ENCODE results near the gene MYO5A.
"Not testable (repeated sequence)": the region's sequence is repeated elsewhere in the genome, so short reads cannot be mapped to it uniquely, and the experiment has no call there.

MYO5A gene

DNA sequence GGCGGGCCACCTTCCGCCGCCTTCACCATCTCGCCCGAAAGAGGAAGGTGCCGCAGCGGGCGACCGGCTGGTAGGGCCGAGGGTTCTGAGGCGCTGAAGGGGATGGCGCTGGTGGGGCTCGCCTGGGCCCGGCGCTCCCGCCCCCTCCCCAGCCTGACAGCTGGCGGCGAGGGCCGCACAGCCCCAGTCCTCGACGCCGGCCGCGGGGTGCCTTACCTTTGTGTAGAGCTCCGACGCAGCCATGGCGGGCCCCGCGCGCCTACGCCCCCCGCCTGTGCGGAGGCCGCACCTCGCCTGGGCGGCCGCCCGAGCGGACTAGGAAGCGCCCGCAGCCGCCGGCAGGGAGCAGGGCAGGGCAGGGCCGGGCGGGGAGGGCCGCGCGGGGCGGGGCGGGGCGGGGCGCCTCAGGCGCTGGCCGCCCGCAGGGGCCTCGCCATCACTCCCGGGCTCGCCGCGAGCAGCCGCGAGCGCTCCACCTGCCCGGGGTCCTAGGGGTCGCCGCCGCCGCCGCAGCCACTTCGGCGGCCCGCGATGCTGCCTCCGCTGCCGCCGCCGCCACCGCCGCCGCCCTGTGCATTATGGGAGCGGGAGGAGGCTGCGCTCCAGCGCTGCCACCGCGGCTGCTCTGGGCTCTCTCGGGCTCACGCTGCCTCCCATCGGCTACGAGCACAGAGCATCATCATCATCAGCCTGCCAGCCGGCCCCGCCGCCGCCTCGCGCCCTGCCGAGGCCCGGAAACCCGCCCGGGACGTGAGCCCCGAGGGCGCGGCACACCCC is at the start of gene MYO5A:
Gene MYO5A, minus strand, starts transcription at position 317 of the 777 bp plus-strand sequence. Its CDS starts 74 bp downstream, at position 243.
- DNase-seq (ENCODE audit: low read depth in 2 of 3, low spot score in 1 of 3): peak; percentile 54 to 68 (median 65)

DNA sequence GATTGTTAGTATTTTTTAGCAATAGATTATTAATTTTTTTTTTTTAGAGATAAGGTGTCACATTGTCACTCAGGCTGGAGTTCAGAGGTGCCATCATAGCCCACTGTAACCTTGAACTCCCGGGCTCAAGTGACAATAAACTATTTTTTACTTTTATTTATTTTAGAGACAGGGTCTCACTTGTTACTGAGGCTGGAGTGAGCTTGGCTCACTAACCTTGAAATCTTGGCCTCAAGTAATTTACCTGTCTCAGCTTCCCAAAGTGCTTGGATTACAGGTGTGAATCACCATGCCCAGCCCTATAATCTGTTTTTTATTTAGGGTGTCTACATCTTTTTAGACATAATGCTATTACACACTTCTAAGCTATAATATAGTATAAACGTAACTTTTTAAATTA is 48.0 kb upstream of the MYO5A start:
- DNase-seq (ENCODE audit: low read depth in 2 of 3, low spot score in 1 of 3): no peak

- not testable (repeated sequence) for DNase-seq (ENCODE audit: low read depth in 2 of 3, low spot score in 1 of 3)
Measured at GRCh38 chr15:52575573-52575972, 46.9 kb upstream of the MYO5A start.

- DNase-seq (ENCODE audit: low read depth in 2 of 3, low spot score in 1 of 3): no peak
Measured at GRCh38 chr15:52575072-52575471, 46.4 kb upstream of the MYO5A start.

GRCh38 chr15:52574623-52575022 is 45.9 kb upstream of the MYO5A start:
- not testable (repeated sequence) for DNase-seq (ENCODE audit: low read depth in 2 of 3, low spot score in 1 of 3)

DNA sequence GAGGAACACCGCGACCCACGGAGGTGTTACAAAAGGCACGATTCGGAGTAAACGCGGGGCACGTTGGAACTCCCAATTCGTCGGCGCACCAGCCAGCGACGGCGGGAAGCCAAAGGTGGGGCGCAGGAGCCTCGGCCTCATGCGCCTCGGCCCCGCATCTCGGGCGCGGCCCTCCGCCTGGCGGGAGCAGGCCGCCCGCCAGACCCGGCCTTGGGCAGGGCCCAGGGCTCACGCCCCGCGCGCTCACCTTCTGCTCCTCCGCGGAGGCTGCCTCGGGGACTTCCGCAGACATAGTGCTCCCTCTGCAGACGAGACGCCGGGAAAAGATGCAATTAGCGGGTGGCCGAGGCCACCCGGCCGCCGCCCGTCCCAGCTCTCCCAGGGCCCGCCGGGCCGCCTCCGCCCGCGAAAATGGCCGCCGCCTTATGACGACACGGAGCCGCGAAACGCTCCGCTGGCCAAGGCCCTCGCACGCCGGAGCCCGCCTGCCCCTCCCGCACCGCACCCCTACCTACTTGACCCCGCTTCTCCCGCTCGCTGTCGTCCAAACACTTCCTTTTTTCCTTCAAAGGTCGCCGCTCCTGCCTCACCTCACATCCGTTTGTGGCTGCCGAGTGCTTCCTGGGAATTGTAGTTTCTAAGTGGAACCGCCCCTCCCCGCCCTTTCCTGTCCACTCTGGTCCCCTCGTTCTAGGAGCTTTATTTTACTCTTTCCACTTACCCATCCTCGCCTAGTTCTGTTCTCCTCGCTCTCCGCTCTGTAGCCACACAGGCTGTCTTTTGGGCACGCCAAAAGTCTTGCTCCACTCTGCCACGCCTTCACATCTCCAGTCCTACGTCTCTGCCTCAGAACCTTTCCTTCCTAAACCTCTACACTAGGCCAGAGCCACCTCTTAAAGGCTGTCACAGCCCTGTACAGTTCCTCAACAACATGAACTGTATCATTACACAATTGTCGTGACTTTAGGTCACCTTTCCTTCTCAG is 40.2 kb upstream of the MYO5A start, which contains the start of gene ARPP19:
Gene ARPP19, minus strand, starts transcription at position 430 of the 985 bp plus-strand sequence. Its CDS starts 138 bp downstream, at position 292.
- DNase-seq (ENCODE audit: low read depth in 2 of 3, low spot score in 1 of 3): peak; percentile 69 to 82 (median 78)

DNA sequence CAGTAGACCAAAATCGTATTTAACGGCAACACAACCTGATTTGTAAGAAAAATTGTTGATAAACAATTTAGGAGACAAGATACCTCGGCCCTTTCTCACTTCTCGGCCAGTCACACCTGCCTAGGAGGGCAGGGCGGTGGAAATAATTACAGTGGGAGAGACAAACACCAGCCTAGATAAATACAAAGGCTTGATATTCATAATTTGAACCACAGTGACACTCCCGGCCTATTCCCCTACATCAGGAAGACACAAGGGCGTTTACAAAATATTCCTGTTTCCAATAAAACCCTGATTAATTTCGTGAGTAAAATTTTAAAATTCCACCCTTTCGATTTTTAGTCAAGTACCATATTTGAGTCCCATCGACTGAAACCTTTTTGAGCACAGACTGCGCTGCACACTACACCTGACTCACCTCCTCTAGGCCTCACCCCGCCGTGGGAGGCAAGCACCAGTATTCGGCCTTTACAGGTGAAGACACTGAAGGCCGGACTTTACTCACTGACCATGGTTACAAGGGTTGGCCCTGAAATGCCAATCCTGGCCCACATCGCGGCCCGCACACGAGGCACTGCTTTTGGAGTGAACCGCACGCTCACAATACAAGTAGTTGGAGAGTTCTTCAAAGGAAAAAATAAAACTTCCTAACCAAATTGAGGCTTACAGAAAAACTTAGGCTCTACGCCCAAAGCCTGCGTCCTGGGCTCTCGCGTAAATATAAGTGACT is 39.4 kb upstream of the MYO5A start:
- DNase-seq (ENCODE audit: low read depth in 2 of 3, low spot score in 1 of 3): peak; percentile 23 to 36 (median 34)

GRCh38 chr15:52566889-52567288 is 38.2 kb upstream of the MYO5A start:
- no peak for DNase-seq (ENCODE audit: low read depth in 2 of 3, low spot score in 1 of 3)

- DNase-seq (ENCODE audit: low read depth in 2 of 3, low spot score in 1 of 3): not testable (repeated sequence)
Measured at GRCh38 chr15:52565417-52566358, 37.0 kb upstream of the MYO5A start.

DNA sequence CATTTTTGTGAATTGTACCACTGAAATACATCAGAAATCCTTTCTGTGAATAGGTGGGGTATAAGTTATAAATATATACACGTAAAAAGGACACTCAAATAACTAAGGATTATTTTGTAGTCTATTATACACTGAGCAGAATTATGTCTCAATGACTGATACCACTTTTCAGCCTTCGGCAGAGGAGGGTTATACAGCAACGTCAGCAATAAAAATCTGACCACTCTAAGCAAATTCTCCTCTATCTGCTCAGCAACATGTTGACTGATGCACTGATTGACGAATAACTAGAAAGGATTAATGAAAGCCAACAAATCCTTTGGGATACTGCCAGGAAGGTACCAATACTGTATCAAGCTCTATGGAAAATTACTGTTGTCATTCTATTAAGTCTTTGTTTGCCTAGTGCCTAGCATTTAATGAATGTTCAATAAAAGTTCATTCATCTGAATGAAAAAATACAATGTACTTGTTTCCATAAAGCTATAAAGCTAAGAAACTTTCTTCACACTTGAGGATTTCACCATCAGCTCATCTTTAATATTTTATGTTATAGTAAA is 34.9 kb upstream of the MYO5A start:
- no peak for DNase-seq (ENCODE audit: low read depth in 2 of 3, low spot score in 1 of 3)

GRCh38 chr15:52559575-52559974 is 30.9 kb upstream of the MYO5A start:
- DNase-seq (ENCODE audit: low read depth in 2 of 3, low spot score in 1 of 3): peak; percentile 38 to 57 (median 44)

DNA sequence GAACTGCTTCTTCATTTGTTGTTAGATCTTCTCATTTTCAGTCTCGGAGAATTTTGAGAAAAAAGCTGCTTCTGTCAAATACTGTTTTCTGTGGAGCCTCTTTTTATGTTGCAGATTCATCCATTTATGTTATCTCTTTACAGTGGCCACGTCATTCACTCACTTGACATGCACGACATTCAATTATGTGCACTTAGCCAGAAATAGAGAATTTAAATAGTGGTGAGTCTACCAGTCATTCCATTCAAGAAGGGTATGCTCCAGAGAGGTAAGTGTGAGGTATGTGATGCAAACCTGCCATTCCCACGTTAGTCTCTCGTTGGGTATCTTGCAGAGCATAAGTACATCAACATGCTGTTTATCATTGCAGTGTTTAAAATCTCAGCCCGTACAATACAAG is 30.3 kb upstream of the MYO5A start:
- no peak for DNase-seq (ENCODE audit: low read depth in 2 of 3, low spot score in 1 of 3)

- peak; percentile 35 to 59 (median 47) for DNase-seq (ENCODE audit: low read depth in 2 of 3, low spot score in 1 of 3)
Measured at GRCh38 chr15:52558196-52558595, 29.5 kb upstream of the MYO5A start.

DNA sequence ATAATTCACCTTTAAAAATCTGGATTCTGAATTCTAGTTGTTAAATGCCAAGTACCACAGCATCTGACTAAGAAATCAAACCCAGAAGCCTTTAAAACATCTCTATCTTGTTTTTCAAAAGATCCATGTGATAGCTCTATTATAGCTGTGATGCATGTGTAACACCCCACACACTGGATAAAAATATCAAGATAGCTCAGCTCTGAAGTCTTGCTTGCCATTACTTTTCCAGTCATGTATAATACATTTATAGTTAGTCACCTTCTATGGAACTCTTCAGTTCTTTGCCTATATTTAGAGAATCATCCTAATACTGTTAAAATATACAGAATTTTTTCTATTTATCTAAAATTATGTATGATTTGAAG is 28.6 kb upstream of the MYO5A start:
- no peak for DNase-seq (ENCODE audit: low read depth in 2 of 3, low spot score in 1 of 3)

- DNase-seq (ENCODE audit: low read depth in 2 of 3, low spot score in 1 of 3): no peak
Measured at GRCh38 chr15:52556524-52557273, 28.0 kb upstream of the MYO5A start.

DNA sequence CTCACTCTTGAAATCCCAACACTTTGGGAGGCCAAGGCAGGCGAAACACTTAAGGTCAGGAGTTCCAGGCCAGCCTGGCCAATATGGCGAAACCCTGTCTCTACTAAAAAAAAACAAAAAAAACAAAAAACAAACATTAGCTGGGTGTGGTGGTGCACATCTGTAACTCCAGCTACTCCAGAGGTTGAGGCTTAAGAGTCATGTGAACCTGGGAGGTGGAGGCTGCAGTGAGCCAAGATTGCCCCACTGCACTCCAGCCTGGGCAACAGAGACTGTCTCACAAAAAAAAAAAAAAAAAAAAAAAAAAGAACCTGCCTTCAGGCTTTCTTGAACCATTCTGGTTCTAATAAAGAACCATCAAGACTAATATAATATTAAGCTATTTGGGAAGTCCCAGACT is 23.6 kb upstream of the MYO5A start:
- no peak for DNase-seq (ENCODE audit: low read depth in 2 of 3, low spot score in 1 of 3)

DNA sequence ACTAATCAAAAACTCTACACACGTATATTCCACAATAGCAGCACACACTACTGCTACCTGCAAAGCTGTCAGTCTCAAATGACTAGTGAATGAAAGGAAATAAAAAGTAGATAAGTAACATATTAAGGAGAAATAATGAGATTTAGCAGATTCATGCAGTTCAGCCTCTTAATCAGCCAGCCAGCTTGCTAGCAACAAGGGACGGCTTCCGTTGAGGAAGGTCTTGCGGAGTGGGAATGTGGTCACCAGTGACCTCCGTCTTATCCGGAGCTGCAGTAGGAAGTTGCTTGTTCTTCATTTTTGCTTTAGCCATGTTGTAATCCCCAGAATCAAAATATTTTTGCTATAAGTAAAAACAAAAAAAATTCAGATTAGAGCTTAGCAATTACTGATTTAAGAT is 23.1 kb upstream of the MYO5A start:
- DNase-seq (ENCODE audit: low read depth in 2 of 3, low spot score in 1 of 3): no peak

- DNase-seq (ENCODE audit: low read depth in 2 of 3, low spot score in 1 of 3): not testable (repeated sequence)
Measured at GRCh38 chr15:52551186-52551585, 22.5 kb upstream of the MYO5A start.

Measured in stimulated activated CD4-positive, alpha-beta T cell treated with anti-CD3 and anti-CD28 coated beads, Interleukin-12 subunit alpha, Interleukin-12 subunit beta, amount 100 ng/mL, for 48 hours (primary cell).